H1 (cell line): Measurements from ENCODE around the gene CEACAM21. TPM values are rescaled to one million over a fixed set of nuclear protein-coding genes. Genes with fewer than 3 reads are reported as not detected.

ENCODE experiments used
- ASH2L ChIP-seq: fragments of 200-600, 300-600 bp; sonication (generic); IDR thresholded peaks from one replicate; pipeline ENCODE4 v1.7.1; 2017; ENCODE audit warnings: low read length
- POU5F1 ChIP-seq: IDR thresholded peaks from 2 replicates; pipeline ENCODE4 v1.6.1; 2011; ENCODE audit warnings: low read depth, mild to moderate bottlenecking, low read length, moderate library complexity
- polyA plus RNA-seq, 7 experiments: library from polyadenylated mRNA; depleted of rRNA in 3 of 7; stranded (reverse) in 5 of 7; unstranded in 2 of 7; fragments of >200 nt in 5 of 7; fragments of 200-250 nt in 2 of 7; gene quantifications; 1 replicate in 5 of 7; 2 replicates in 1 of 7; 4 replicates in 1 of 7; pipeline versions ENCODE4 v1.2.1 to v1.2.3, GENCODE V29; 2011 to 2013; ENCODE audit warnings: missing spikeins in 2 of 7, mixed read lengths in 2 of 7
- total RNA-seq: library from RNA; stranded (reverse); fragmentation: NEBNext Ultra II Directional; extraction: Animal tissue kit (Norgen Biotek cat#: 25700); gene quantifications from 2 replicates; pipeline ENCODE4 v1.2.1, GENCODE V29; 2021
- TF ChIP-seq, protein P1 (sequence below): IDR thresholded peaks from 2 replicates; pipeline ENCODE4 v1.6.1; 2011; ENCODE audit warnings: low read depth, mild to moderate bottlenecking, low read length; ENCODE audit not compliant: insufficient read depth

The CEACAM21 gene
- total and polyA plus RNA-seq, 2 of the 8 experiments (the other 6 are each of a cell fraction or from before 2014, with no cell fraction given), result not detected

DNA sequence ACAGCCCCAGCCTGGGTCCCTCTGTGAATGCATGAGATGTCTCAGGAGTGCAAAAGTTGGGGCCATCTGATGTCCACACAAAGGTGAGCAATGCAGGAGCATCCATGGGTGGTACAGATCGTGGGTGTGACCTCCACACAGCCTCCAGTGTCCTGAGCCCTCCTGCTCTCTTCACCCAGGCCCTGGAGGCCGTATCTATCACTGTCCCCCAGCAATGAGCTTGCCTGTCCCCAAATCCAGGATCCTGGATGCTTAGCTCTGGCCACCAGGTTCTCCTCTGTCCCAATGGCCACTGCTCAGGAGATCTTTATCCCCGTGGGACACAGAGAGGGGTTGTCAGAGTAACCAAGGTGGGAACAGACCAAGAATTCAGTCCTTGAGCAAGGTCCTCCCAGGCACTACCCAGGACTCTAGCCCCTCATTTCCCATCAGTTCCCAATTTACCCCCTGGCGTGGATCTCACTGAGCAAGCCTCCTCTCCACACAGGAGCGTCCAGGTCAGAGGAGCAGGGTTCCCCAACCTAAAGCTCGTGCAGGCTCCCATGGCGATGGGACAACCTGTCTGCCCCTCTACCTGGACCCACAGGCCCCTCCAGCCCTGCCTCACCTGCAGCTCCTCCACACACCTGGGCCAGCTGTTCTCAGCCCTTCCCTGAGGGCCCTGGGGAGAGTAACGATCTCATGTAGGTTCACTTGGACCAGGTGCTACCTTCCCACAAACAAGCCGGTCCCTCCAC is 11.3 kb downstream of the CEACAM21 start (continued):
- TF ChIP-seq, protein P1, sequence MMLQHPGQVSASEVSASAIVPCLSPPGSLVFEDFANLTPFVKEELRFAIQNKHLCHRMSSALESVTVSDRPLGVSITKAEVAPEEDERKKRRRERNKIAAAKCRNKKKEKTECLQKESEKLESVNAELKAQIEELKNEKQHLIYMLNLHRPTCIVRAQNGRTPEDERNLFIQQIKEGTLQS, result no peak
- TF ChIP-seq ASH2L, result no peak
- TF ChIP-seq POU5F1, result no peak
